CD14-positive monocyte (primary cell): ENCODE measurements around the gene LACRT. TPM values are rescaled to one million over a fixed set of nuclear protein-coding genes. Genes with fewer than 3 reads are reported as not detected.

Experiments
- DNase-seq, 3 donors: peaks; one replicate each; pipeline ENCODE4 v3.0.0-alpha.2; 2011 to 2022
- H2AFZ ChIP-seq: 2 replicates; pipeline ENCODE4 v1.6.0; 2012; ENCODE audit warnings: mild to moderate bottlenecking, low read depth, low read length, inconsistent platforms; ENCODE audit not compliant: insufficient read depth, poor library complexity, severe bottlenecking
- H3K27ac ChIP-seq, 2 donors: 1 replicate in 1 of 2; 2 replicates in 1 of 2; pipeline ENCODE4 v1.5.1; 2012 to 2013; ENCODE audit warnings: low read length in 2 of 2, control low read depth in 1 of 2, inconsistent platforms in 1 of 2, low read depth in 1 of 2, mild to moderate bottlenecking in 1 of 2
- H3K27me3 ChIP-seq, 2 donors: one replicate each; pipeline versions ENCODE4 v1.6.0 to v1.6.1; 2011 to 2013; ENCODE audit warnings: low read length in 2 of 2; ENCODE audit not compliant: control insufficient read depth in 2 of 2, insufficient read depth in 2 of 2
- H3K36me3 ChIP-seq, 2 donors: replicated peaks in 1 of 2; 1 replicate in 1 of 2; 2 replicates in 1 of 2; pipeline versions ENCODE4 v1.5.1 to v1.6.1; 2012 to 2013; ENCODE audit warnings: low read length in 2 of 2, control low read depth in 1 of 2, inconsistent platforms in 1 of 2, mild to moderate bottlenecking in 1 of 2; ENCODE audit not compliant: insufficient read depth in 2 of 2, control insufficient read depth in 1 of 2
- H3K4me1 ChIP-seq, 2 donors: 1 replicate in 1 of 2; 2 replicates in 1 of 2; pipeline versions ENCODE4 v1.5.1 to v1.6.1; 2012 to 2013; ENCODE audit warnings: low read length in 2 of 2, control low read depth in 1 of 2, inconsistent platforms in 1 of 2, mild to moderate bottlenecking in 1 of 2, moderate library complexity in 1 of 2; ENCODE audit not compliant: insufficient read depth in 2 of 2, control insufficient read depth in 1 of 2
- H3K4me2 ChIP-seq: replicated peaks from 2 replicates; pipeline ENCODE3; 2012; ENCODE audit warnings: low read length, moderate library complexity, mild to moderate bottlenecking; ENCODE audit not compliant: poor library complexity, severe bottlenecking; ENCODE audit errors: extremely low read depth
- H3K4me3 ChIP-seq, 3 experiments: fragments of 200-600 bp in 1 of 3; sonication (generic) in 1 of 3; replicated peaks in 1 of 3; 1 replicate in 2 of 3; 2 replicates in 1 of 3; pipeline ENCODE4 v1.5.1; 2011 to 2013; ENCODE audit warnings: low read length in 3 of 3, mild to moderate bottlenecking in 3 of 3, control low read depth in 2 of 3, low read depth in 2 of 3, inconsistent platforms in 1 of 3, moderate library complexity in 1 of 3
- H3K79me2 ChIP-seq: 2 replicates; pipeline ENCODE4 v1.6.0; 2012; ENCODE audit warnings: mild to moderate bottlenecking, control low read depth, inconsistent platforms, low read length, moderate library complexity; ENCODE audit not compliant: insufficient read depth
- H3K9ac ChIP-seq: 2 replicates; pipeline ENCODE4 v1.6.0; 2017; ENCODE audit warnings: low read length, mild to moderate bottlenecking; ENCODE audit not compliant: insufficient read depth, poor library complexity, severe bottlenecking
- H3K9me3 ChIP-seq, 2 donors: replicated peaks in 1 of 2; 1 replicate in 1 of 2; 2 replicates in 1 of 2; pipeline versions ENCODE4 v1.5.1 to v1.6.1; 2012 to 2013; ENCODE audit warnings: low read length in 2 of 2, control low read depth in 1 of 2; ENCODE audit not compliant: control insufficient read depth in 1 of 2, insufficient read depth in 1 of 2
- H4K20me1 ChIP-seq: 2 replicates; pipeline ENCODE4 v1.6.0; 2012; ENCODE audit warnings: mild to moderate bottlenecking, low read length, control low read depth, moderate library complexity; ENCODE audit not compliant: insufficient read depth
- H3K27ac Mint-ChIP-seq, 7 donors: one replicate each; pipeline ENCODE4 v1.8.0; 2020; ENCODE audit warnings: mild to moderate bottlenecking in 7 of 7, mixed read lengths in 7 of 7, moderate library complexity in 6 of 7, inconsistent platforms in 2 of 7
- H3K27me3 Mint-ChIP-seq, 3 donors: one replicate each; pipeline ENCODE4 v1.8.0; 2021 to 2022; ENCODE audit warnings: low read depth in 3 of 3, mild to moderate bottlenecking in 3 of 3, mixed read lengths in 3 of 3, moderate library complexity in 3 of 3, inconsistent platforms in 1 of 3
- H3K36me3 Mint-ChIP-seq, 2 donors: one replicate each; pipeline ENCODE4 v1.8.0; 2020; ENCODE audit warnings: mixed read lengths in 2 of 2, inconsistent platforms in 1 of 2, mild to moderate bottlenecking in 1 of 2
- H3K4me1 Mint-ChIP-seq: one replicate; pipeline ENCODE4 v1.8.0; 2020; ENCODE audit warnings: mild to moderate bottlenecking, mixed read lengths
- H3K4me3 Mint-ChIP-seq, 2 donors: one replicate each; pipeline ENCODE4 v1.8.0; 2020; ENCODE audit warnings: mild to moderate bottlenecking in 2 of 2, mixed read lengths in 2 of 2, moderate library complexity in 1 of 2
- H3K9me3 Mint-ChIP-seq, 7 donors: one replicate each; pipeline ENCODE4 v1.8.0; 2020 to 2022; ENCODE audit warnings: mixed read lengths in 7 of 7, mild to moderate bottlenecking in 6 of 7, moderate library complexity in 6 of 7, inconsistent platforms in 2 of 7
- CTCF ChIP-seq: fragments of 200-600 bp; IDR thresholded peaks from one replicate; pipeline ENCODE4 v1.8.0; 2022; ENCODE audit warnings: antibody characterized with exemption, mild to moderate bottlenecking
- WGBS: methylation state at CpG from one replicate; pipeline ENCODE4 v1.1.5; 2013; ENCODE audit warnings: missing lambda C conversion rate; ENCODE audit not compliant: insufficient coverage; 5-methylcytosine and 5-hydroxymethylcytosine counted together
- intact Hi-C, 2 donors: fragments of 100-400 bp; cut with micrococcal nuclease; formaldehyde crosslinking; loops; one replicate each; pipeline versions ENCODE4 v1.15.0 to v1.15.1; 2023
- polyA plus RNA-seq, 3 donors: library from polyadenylated mRNA; depleted of rRNA in 1 of 3; unstranded in 2 of 3; stranded (reverse) in 1 of 3; fragments of 300-500 nt in 2 of 3; fragments of >200 nt in 1 of 3; fragmentation: Illumina TruSeq in 2 of 3; gene quantifications; 1 replicate in 2 of 3; 2 replicates in 1 of 3; pipeline ENCODE4 v1.2.3, GENCODE V29; 2012 to 2021

Gene LACRT
- polyA plus RNA-seq, 3 donors: not detected

GRCh38 chr12:54653025-54653424, 18.3 kb upstream of the LACRT start:
- Mint-ChIP-seq H3K9me3 (no peaks in the 10 kb centered on the region), H3K4me1 (no peaks in the 10 kb centered on the region), H3K4me3 (peak overlapping the region in 1 of 2 donors; percentile 9), H3K36me3 (no peaks in the 10 kb centered on the region), H3K27ac (no peak overlapping the region), H3K27me3 (peaks cover 4 to 6% (median 4%) of the 10 kb centered on the region in 3 donors)
- peaks cover 0 to 5% of the 10 kb centered on the region in 2 donors for H3K27me3 ChIP-seq
- no peak overlapping the region for H3K9ac ChIP-seq
- no peak for TF ChIP-seq CTCF
- no peak overlapping the region for H3K27ac ChIP-seq
- no peak for DNase-seq
- no peaks in the 10 kb centered on the region for H3K79me2 ChIP-seq
- WGBS: 62% methylated on average over 5 of the region's 9 CpGs
- peaks cover 0 to 5% of the 10 kb centered on the region in 2 donors for H3K4me1 ChIP-seq
- H4K20me1 ChIP-seq: no peaks in the 10 kb centered on the region
- no peak overlapping the region for H3K4me3 ChIP-seq
- no peak overlapping the region for H2AFZ ChIP-seq
- no peaks in the 10 kb centered on the region for H3K36me3 ChIP-seq
- no peaks in the 10 kb centered on the region for H3K9me3 ChIP-seq
- intact Hi-C loops: no loop called here
- no peak overlapping the region for H3K4me2 ChIP-seq

GRCh38 chr12:54650889-54651288, 16.2 kb upstream of the LACRT start:
- Histone ChIP-seq H3K9me3 (no peaks in the 10 kb centered on the region), H2AFZ (no peak overlapping the region), H3K36me3 (no peaks in the 10 kb centered on the region), H3K27ac (no peak overlapping the region), H3K4me1 (peaks cover 0 to 5% of the 10 kb centered on the region in 2 donors), H3K4me2 (no peak overlapping the region), H3K79me2 (no peaks in the 10 kb centered on the region), H3K4me3 (no peak overlapping the region), H3K27me3 (peaks cover 0 to 5% of the 10 kb centered on the region in 2 donors), H3K9ac (no peak overlapping the region), H4K20me1 (no peaks in the 10 kb centered on the region)
- H3K4me1 Mint-ChIP-seq: no peaks in the 10 kb centered on the region
- H3K9me3 Mint-ChIP-seq: no peaks in the 10 kb centered on the region
- WGBS: 88% methylated on average over 5 of the region's 5 CpGs
- H3K4me3 Mint-ChIP-seq: no peak overlapping the region
- no peak overlapping the region for H3K27ac Mint-ChIP-seq
- intact Hi-C loops: no loop called here
- peaks cover 4 to 12% (median 9%) of the 10 kb centered on the region in 3 donors for H3K27me3 Mint-ChIP-seq
- no peak for DNase-seq
- TF ChIP-seq CTCF: no peak
- H3K36me3 Mint-ChIP-seq: no peaks in the 10 kb centered on the region
